Suprapubic skin (tissue), 4 donors: ENCODE data around the gene TPCN2. TPM values are rescaled to one million over a fixed set of nuclear protein-coding genes. Genes with fewer than 3 reads are reported as not detected.
A peak's percentile ranks its signal among the peaks of the same experiment; 100 is the strongest.

ENCODE experiments used
- DNase-seq, 2 donors: peaks; one replicate each; pipeline ENCODE4 v3.0.0-alpha.2; 2019; ENCODE audit warnings: low spot score in 2 of 2
- H3K27ac ChIP-seq: fragments of 200-600 bp; sonication (generic); one replicate; pipeline ENCODE4 v1.5.1; 2019
- H3K27me3 ChIP-seq: fragments of 200-600 bp; sonication (generic); one replicate; pipeline ENCODE4 v1.5.1; 2019
- H3K36me3 ChIP-seq: fragments of 200-600 bp; sonication (generic); one replicate; pipeline ENCODE4 v1.5.1; 2019
- H3K4me1 ChIP-seq: fragments of 200-600 bp; sonication (generic); one replicate; pipeline ENCODE4 v1.5.1; 2019
- H3K4me3 ChIP-seq: fragments of 200-600 bp; sonication (generic); one replicate; pipeline ENCODE4 v1.5.1; 2019; ENCODE audit warnings: mild to moderate bottlenecking
- H3K9me3 ChIP-seq: fragments of 200-600 bp; sonication (generic); one replicate; pipeline ENCODE4 v1.5.1; 2019
- CTCF ChIP-seq, 2 donors: fragments of 200-600 bp in 1 of 2; fragments of 450-650 bp in 1 of 2; sonication (generic) in 1 of 2; IDR thresholded peaks; one replicate each; pipeline ENCODE4 v1.5.1; 2016 to 2019; ENCODE audit warnings: antibody characterized with exemption in 2 of 2, mild to moderate bottlenecking in 1 of 2, moderate library complexity in 1 of 2
- EP300 ChIP-seq: sonication (generic); formaldehyde crosslinking; IDR thresholded peaks from one replicate; pipeline ENCODE4 v1.6.1; 2017; ENCODE audit warnings: antibody characterized with exemption
- POLR2A ChIP-seq, 2 donors: fragments of 450-650 bp; IDR thresholded peaks; one replicate each; pipeline ENCODE4 v1.6.1; 2017; ENCODE audit warnings: antibody characterized with exemption in 2 of 2, mild to moderate bottlenecking in 2 of 2, moderate library complexity in 2 of 2
- POLR2AphosphoS5 ChIP-seq, 3 donors: sonication (generic); formaldehyde crosslinking; IDR thresholded peaks; one replicate each; pipeline ENCODE4 v1.6.1; 2017; ENCODE audit warnings: antibody characterized with exemption in 3 of 3
- WGBS: methylation state at CpG from one replicate; pipeline ENCODE4 v1.1.5; 2018; 5-methylcytosine and 5-hydroxymethylcytosine counted together
- total RNA-seq, 4 donors: library from RNA; depleted of rRNA; stranded (reverse); fragments of >200 nt; gene quantifications; one replicate each; pipeline ENCODE4 v1.1.0, GENCODE V29; 2016

Gene TPCN2
- total RNA-seq, 4 donors from 2014 or later, result 8.4 to 30.3 (median 24.4) TPM

DNA sequence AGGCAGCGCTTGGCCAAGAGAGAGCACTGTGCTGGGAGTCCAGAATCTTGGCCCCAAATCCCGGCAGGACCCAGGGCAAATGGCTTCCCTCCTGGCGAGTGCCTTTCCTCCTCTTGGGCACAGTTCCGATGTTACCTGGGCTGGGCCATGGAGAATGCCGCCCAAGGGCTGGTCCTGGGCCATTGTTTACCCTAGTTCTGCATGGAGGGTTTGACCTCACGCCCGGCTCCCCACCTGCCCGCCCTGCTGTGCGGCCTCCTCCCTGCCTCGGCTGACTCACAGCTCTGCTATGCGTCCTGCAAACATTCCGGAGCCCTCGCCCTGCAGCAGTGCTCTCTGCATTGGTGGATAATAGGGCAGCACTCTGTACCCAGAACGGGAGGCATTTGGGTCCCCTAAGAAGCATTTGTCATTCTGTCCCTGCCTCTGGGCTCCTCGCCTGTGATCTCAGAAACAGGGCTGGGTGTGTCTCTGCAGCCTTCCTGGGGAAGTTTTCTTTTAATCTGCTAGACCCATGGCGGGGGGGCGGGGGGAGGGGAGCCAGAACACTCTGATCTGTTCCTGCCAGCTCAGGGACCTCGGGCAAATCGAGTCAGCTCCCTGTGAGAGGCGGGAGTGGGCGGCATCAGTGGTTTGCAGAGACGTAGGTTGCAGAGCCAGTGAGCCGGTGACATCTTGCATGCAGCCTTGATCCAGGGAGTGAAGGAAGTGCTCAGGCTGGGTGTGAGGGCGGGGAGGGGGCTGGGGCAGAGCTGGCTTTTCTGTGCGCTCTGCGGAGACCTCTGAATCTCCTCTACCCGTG is 74.1 kb downstream of the TPCN2 start:
- H3K4me3 ChIP-seq, result peak overlapping the region; percentile 18
- H3K27ac ChIP-seq, result peak overlapping the region; percentile 76
- 18% methylated on average over 20 of the region's 27 CpGs for WGBS
- no peaks in the 10 kb centered on the region for H3K27me3 ChIP-seq
- TF ChIP-seq POLR2AphosphoS5 (IDR thresholded peaks at IDR 0.05), result peak in 1 of 3 donors; percentile 34
- TF ChIP-seq EP300, result no peak
- H3K36me3 ChIP-seq, result no peaks in the 10 kb centered on the region
- DNase-seq, result peak in 1 of 2 donors; percentile 72
- H3K4me1 ChIP-seq, result peaks cover 33% of the 10 kb centered on the region
- no peaks in the 10 kb centered on the region for H3K9me3 ChIP-seq

DNA sequence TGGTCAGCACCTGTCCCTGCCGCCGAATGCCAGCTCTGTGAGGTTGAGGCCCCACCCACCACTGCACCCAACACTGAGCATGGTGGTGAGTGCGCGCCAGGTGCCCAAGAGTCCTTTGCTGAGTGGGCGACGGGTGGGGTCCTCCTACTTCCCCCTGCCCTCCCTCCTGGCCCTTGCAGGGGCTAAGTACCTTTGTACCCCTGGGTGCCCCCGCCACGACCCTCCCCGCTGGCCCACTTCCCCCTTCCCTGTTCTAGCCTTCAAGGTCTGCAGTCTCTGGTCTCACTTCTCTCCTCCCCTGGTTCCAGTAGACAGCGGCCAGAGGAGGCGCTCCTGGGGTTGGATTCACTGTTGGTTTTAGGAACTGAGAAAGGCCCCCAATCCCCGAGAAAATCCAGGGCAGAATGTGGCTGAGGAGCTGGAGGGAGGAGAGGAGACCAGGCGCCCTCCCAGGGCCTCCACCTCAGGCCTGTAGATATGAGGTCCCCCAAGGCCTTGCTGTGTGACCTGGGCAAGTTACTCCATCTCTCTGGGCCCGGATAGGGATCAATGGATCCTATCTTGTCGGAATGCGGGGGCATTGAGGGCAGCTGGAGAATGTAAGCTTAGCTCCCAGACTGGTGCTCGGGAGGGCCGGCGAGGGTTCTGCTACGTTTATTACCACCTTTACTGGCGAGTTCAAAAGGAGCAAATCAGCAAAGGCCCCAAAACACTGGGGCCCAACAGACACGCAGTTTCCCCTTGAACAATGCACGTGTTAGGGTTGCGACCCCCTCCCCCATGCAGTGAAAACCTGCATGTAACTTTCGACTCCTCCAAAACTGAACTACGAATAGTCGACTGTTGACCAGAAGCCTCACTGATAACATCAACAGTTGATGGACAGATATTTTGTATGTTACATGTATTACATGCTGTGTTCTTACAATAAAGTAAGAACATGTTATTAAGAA is 75.1 kb downstream of the TPCN2 start:
- no peaks in the 10 kb centered on the region for H3K36me3 ChIP-seq
- no peaks in the 10 kb centered on the region for H3K27me3 ChIP-seq
- H3K4me1 ChIP-seq, result peaks cover 33% of the 10 kb centered on the region
- H3K4me3 ChIP-seq, result peak overlapping the region; percentile 18
- DNase-seq, result peak in 1 of 2 donors; percentile 64
- whole genome bisulfite sequencing, result 76% methylated on average over 24 of the region's 27 CpGs
- H3K27ac ChIP-seq, result peak overlapping the region; percentile 76
- TF ChIP-seq POLR2AphosphoS5 (IDR thresholded peaks at IDR 0.05) (no peak), EP300 (no peak), POLR2A (IDR thresholded peaks at IDR 0.05) (no peak), CTCF (IDR thresholded peaks at IDR 0.05) (no peak)
- H3K9me3 ChIP-seq, result no peaks in the 10 kb centered on the region

GRCh38 chr11:69125861-69126260 is 77.1 kb downstream of the TPCN2 start:
- Histone ChIP-seq H3K4me3 (no peak overlapping the region), H3K27me3 (no peaks in the 10 kb centered on the region), H3K4me1 (peaks cover 33% of the 10 kb centered on the region), H3K27ac (no peak overlapping the region), H3K9me3 (no peaks in the 10 kb centered on the region), H3K36me3 (no peaks in the 10 kb centered on the region)
- 90% methylated on average over 3 of the region's 3 CpGs for WGBS
- no peak for TF ChIP-seq POLR2AphosphoS5 (IDR thresholded peaks at IDR 0.05)
- no peak for TF ChIP-seq POLR2A (IDR thresholded peaks at IDR 0.05)
- TF ChIP-seq EP300, result no peak
- no peak for DNase-seq

- peaks cover 33% of the 10 kb centered on the region for H3K4me1 ChIP-seq
- no peak overlapping the region for H3K27ac ChIP-seq
- no peak overlapping the region for H3K4me3 ChIP-seq
- TF ChIP-seq POLR2AphosphoS5 (IDR thresholded peaks at IDR 0.05) (no peak), POLR2A (IDR thresholded peaks at IDR 0.05) (no peak), EP300 (no peak), CTCF (IDR thresholded peaks at IDR 0.05) (no peak)
- WGBS, result 60% methylated on average over 3 of the region's 12 CpGs
- no peaks in the 10 kb centered on the region for H3K9me3 ChIP-seq
- no peaks in the 10 kb centered on the region for H3K27me3 ChIP-seq
- DNase-seq, result peak in 1 of 2 donors; percentile 50
- H3K36me3 ChIP-seq, result no peaks in the 10 kb centered on the region
Observed at GRCh38 chr11:69126286-69126685, 77.6 kb downstream of the TPCN2 start.

GRCh38 chr11:69127081-69127850 is 78.5 kb downstream of the TPCN2 start:
- peak in 1 of 2 donors; percentile 60 for DNase-seq
- Histone ChIP-seq H3K27ac (no peak overlapping the region), H3K4me3 (no peak overlapping the region), H3K36me3 (no peaks in the 10 kb centered on the region), H3K4me1 (peaks cover 28% of the 10 kb centered on the region), H3K27me3 (no peaks in the 10 kb centered on the region), H3K9me3 (no peaks in the 10 kb centered on the region)
- TF ChIP-seq CTCF (IDR thresholded peaks at IDR 0.05) (no peak), EP300 (no peak), POLR2AphosphoS5 (IDR thresholded peaks at IDR 0.05) (no peak), POLR2A (IDR thresholded peaks at IDR 0.05) (no peak)
- WGBS, result 58% methylated on average over 14 of the region's 26 CpGs
